PFSK-1 (cell line): ENCODE results near the gene XYLT2.

Experiments used
- FOXP2 ChIP-seq: optimal IDR thresholded peaks from 2 replicates; pipeline ENCODE3; 2011; ENCODE audit warnings: borderline replicate concordance, control low read depth, inconsistent platforms; ENCODE audit not compliant: insufficient read depth; ENCODE audit errors: extremely low read length, extremely low read depth
- POLR2AphosphoS5 ChIP-seq: IDR thresholded peaks from 2 replicates; pipeline ENCODE4 v1.6.1; 2012; ENCODE audit warnings: low read depth, mild to moderate bottlenecking, control low read depth, low read length, moderate library complexity
- SIN3A ChIP-seq: IDR thresholded peaks from 2 replicates; pipeline ENCODE4 v1.6.1; 2012; ENCODE audit warnings: mild to moderate bottlenecking, low read length, moderate library complexity, borderline replicate concordance; ENCODE audit not compliant: insufficient read depth
- TAF1 ChIP-seq: IDR thresholded peaks from 2 replicates; pipeline ENCODE4 v1.6.1; 2012; ENCODE audit warnings: low read length, control low read depth, borderline replicate concordance; ENCODE audit not compliant: insufficient read depth
- TF ChIP-seq, protein P1 (sequence below), 2 experiments: IDR thresholded peaks; 2 replicates each; pipeline versions ENCODE4 v1.6.1 to v1.8.0; 2011 to 2012; ENCODE audit warnings: low read depth in 2 of 2, low read length in 2 of 2, control low read depth in 1 of 2, inconsistent platforms in 1 of 2, mild to moderate bottlenecking in 1 of 2, moderate library complexity in 1 of 2; ENCODE audit not compliant: insufficient read depth in 1 of 2

XYLT2 gene

DNA sequence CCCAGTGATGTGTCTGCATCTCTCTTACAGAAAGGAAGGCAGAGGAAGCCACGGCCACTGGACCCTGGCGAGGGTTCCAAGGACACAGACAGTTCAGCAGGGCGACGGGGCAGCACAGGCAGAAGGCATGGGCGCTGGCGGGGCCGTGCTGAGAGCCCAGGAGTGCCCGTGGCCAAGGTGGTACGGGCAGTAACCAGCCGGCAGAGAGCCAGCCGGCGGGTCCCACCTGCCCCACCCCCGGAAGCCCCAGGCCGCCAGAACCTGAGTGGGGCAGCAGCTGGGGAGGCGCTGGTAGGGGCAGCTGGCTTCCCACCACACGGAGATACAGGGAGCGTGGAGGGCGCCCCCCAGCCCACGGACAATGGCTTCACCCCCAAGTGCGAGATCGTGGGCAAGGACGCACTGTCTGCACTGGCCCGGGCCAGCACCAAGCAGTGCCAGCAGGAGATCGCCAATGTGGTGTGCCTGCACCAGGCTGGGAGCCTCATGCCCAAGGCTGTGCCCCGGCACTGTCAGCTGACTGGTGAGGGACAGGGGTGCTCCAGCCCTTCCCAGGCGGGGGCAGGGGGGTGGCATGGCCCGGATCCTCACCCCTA lies 7.8 kb downstream of the XYLT2 start:
- TF ChIP-seq TAF1 = no peak
- TF ChIP-seq, protein P1, sequence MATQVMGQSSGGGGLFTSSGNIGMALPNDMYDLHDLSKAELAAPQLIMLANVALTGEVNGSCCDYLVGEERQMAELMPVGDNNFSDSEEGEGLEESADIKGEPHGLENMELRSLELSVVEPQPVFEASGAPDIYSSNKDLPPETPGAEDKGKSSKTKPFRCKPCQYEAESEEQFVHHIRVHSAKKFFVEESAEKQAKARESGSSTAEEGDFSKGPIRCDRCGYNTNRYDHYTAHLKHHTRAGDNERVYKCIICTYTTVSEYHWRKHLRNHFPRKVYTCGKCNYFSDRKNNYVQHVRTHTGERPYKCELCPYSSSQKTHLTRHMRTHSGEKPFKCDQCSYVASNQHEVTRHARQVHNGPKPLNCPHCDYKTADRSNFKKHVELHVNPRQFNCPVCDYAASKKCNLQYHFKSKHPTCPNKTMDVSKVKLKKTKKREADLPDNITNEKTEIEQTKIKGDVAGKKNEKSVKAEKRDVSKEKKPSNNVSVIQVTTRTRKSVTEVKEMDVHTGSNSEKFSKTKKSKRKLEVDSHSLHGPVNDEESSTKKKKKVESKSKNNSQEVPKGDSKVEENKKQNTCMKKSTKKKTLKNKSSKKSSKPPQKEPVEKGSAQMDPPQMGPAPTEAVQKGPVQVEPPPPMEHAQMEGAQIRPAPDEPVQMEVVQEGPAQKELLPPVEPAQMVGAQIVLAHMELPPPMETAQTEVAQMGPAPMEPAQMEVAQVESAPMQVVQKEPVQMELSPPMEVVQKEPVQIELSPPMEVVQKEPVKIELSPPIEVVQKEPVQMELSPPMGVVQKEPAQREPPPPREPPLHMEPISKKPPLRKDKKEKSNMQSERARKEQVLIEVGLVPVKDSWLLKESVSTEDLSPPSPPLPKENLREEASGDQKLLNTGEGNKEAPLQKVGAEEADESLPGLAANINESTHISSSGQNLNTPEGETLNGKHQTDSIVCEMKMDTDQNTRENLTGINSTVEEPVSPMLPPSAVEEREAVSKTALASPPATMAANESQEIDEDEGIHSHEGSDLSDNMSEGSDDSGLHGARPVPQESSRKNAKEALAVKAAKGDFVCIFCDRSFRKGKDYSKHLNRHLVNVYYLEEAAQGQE (IDR thresholded peaks at IDR 0.05; ENCODE audit: insufficient read depth in 1 of 2, low read depth in 2 of 2, low read length in 2 of 2) = no peak
- no peak for TF ChIP-seq POLR2AphosphoS5
- no peak for TF ChIP-seq SIN3A
- TF ChIP-seq FOXP2 = no peak

DNA sequence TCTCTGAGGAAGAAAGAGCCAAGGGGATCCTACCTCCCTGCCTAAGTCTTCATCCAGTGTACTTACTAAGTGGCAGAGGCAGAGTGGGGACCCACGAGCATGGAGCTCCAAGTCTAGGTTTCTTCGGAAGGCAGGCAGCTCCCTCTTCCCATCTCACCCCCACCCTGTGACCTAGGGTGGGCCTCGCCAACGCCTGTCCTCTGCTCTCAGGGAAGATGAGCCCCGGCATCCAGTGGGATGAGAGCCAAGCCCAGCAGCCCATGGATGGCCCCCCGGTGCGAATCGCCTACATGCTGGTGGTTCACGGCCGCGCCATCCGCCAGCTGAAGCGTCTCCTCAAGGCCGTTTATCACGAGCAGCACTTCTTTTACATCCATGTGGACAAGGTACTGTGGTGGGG lies 8.3 kb downstream of the XYLT2 start:
- no peak for TF ChIP-seq SIN3A
- no peak for TF ChIP-seq TAF1
- TF ChIP-seq POLR2AphosphoS5 = no peak

DNA sequence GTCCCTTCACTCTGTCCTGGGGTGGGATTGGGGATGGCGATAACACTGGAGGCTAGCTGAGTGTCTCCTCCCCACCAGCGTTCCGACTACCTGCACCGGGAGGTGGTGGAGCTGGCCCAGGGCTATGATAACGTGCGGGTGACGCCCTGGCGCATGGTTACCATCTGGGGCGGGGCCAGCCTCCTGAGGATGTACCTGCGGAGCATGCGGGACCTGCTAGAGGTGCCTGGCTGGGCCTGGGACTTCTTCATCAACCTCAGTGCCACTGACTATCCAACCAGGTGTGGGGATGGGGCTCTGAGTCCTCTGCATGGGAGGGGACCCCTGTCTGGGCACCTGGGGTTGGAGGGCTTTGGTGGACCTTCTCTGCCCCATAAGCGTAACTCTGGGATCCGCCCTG lies 8.8 kb downstream of the XYLT2 start:
- TF ChIP-seq POLR2AphosphoS5 (no peak), TAF1 (no peak), SIN3A (no peak), FOXP2 (no peak)
- TF ChIP-seq, protein P1 (IDR thresholded peaks at IDR 0.05; ENCODE audit: insufficient read depth in 1 of 2, low read depth in 2 of 2, low read length in 2 of 2) = no peak

DNA sequence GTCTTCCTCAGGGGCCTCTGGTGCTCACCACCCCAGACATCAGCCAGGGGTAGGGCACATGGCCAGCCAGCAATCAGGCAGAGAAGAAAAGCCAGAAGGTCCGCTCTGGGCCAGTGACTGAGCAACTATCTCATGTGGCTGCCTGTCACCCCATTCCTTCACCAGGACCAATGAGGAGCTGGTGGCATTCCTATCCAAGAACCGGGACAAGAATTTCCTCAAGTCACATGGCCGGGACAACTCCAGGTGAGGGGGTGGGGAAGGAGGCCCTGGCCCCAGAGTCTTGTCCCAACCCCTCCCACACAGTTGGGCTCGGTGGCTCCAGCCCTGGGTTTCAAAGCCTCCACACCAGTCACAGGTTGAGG lies 9.4 kb downstream of the XYLT2 start:
- TF ChIP-seq FOXP2 (no peak), POLR2AphosphoS5 (no peak)
- TF ChIP-seq, protein P1 (IDR thresholded peaks at IDR 0.05; ENCODE audit: insufficient read depth in 1 of 2, low read depth in 2 of 2, low read length in 2 of 2) = no peak

DNA sequence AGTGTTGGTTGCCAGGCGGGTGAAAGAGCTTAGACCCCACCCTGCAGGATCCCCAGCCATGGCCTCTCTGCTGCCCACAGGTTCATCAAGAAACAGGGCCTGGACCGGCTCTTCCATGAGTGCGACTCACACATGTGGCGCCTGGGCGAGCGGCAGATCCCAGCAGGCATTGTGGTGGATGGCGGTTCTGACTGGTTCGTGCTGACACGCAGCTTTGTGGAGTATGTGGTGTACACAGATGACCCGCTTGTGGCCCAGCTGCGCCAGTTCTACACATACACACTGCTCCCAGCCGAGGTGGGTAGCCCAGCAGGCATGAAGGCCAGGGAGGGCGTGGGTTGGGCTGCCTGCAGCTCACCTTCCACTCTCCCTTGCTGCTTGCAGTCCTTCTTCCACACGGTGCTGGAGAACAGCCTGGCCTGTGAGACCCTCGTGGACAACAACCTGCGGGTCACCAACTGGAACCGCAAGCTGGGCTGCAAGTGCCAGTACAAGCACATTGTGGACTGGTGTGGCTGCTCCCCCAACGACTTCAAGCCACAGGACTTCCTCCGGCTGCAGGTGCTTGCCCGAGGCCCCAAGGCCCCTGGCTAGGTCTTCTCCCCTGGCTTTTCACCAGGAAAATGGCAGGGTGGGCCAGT lies 9.9 kb downstream of the XYLT2 start:
- TF ChIP-seq, protein P1 (IDR thresholded peaks at IDR 0.05; ENCODE audit: insufficient read depth in 1 of 2, low read depth in 2 of 2, low read length in 2 of 2) = no peak
- TF ChIP-seq SIN3A (no peak), POLR2AphosphoS5 (no peak), FOXP2 (no peak), TAF1 (no peak)
